SHP77 (cell line): ENCODE measurements around the gene IKZF2.

Source experiments
- DNase-seq, 2 experiments: peaks; one replicate each; lab custom pipeline; 2025; lab: John Stamatoyannopoulos, UW

Gene IKZF2

GRCh38 chr2:213151437-213152064, at the start of gene IKZF2:
TSS of gene IKZF2 (minus strand) at chr2:213151612. CDS start at chr2:213148629, 2,983 bp downstream.
- DNase-seq, result peak; percentile 88 to 89

- no peak for DNase-seq
Measured at GRCh38 chr2:213199871-213200270, 48.5 kb upstream of the IKZF2 start.

- no peak for DNase-seq
Measured at GRCh38 chr2:213189001-213189899, 37.8 kb upstream of the IKZF2 start.

GRCh38 chr2:213188533-213188867, 37.1 kb upstream of the IKZF2 start:
- no peak for DNase-seq

GRCh38 chr2:213187833-213188532, 36.6 kb upstream of the IKZF2 start:
- no peak for DNase-seq

- DNase-seq, result no peak
Measured at GRCh38 chr2:213187386-213187785, 36.0 kb upstream of the IKZF2 start.

GRCh38 chr2:213185147-213185822, 33.9 kb upstream of the IKZF2 start:
- no peak for DNase-seq

GRCh38 chr2:213181712-213182111, 30.3 kb upstream of the IKZF2 start:
- no peak for DNase-seq

- DNase-seq, result no peak
Measured at GRCh38 chr2:213177679-213178078, 26.3 kb upstream of the IKZF2 start.

- DNase-seq, result no peak
Measured at GRCh38 chr2:213175673-213176247, 24.3 kb upstream of the IKZF2 start.

- DNase-seq, result no peak
Measured at GRCh38 chr2:213172641-213173040, 21.2 kb upstream of the IKZF2 start.

GRCh38 chr2:213171147-213171546, 19.7 kb upstream of the IKZF2 start:
- no peak for DNase-seq

GRCh38 chr2:213167271-213167930, 16.0 kb upstream of the IKZF2 start:
- no peak for DNase-seq

GRCh38 chr2:213166109-213166508, 14.7 kb upstream of the IKZF2 start:
- DNase-seq, result no peak

- DNase-seq, result no peak
Measured at GRCh38 chr2:213164263-213164662, 12.9 kb upstream of the IKZF2 start.

GRCh38 chr2:213162516-213163118, 11.2 kb upstream of the IKZF2 start:
- no peak for DNase-seq

GRCh38 chr2:213161759-213162515, 10.5 kb upstream of the IKZF2 start:
- DNase-seq, result no peak

GRCh38 chr2:213159768-213160167, 8.4 kb upstream of the IKZF2 start:
- no peak for DNase-seq

- no peak for DNase-seq
Measured at GRCh38 chr2:213157242-213157641, 5.8 kb upstream of the IKZF2 start.

GRCh38 chr2:213156717-213157116, 5.3 kb upstream of the IKZF2 start:
- DNase-seq, result no peak
